EH (cell line): ENCODE results near the gene HSPA12B.

Experiments used
- DNase-seq: peaks from one replicate; pipeline ENCODE4 v3.0.0-alpha.2; 2015; ENCODE audit warnings: low read depth

Gene HSPA12B

DNA sequence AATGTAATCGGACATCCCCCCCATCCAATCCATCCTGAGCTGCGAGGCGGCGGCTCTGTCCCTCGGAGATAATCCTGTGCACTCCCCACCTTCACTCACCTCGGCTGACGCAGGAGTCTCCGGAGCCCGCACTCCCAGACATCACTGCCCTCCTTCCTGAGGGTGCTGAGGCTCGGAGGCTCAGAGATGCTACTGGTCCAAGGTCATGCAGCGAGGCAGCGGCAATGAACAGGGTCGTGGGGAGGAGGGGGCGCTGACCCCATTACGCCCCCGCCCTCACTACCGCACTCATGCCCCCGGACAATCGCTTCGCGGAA is 34.6 kb downstream of the HSPA12B start:
- DNase-seq = peak; percentile 25

DNA sequence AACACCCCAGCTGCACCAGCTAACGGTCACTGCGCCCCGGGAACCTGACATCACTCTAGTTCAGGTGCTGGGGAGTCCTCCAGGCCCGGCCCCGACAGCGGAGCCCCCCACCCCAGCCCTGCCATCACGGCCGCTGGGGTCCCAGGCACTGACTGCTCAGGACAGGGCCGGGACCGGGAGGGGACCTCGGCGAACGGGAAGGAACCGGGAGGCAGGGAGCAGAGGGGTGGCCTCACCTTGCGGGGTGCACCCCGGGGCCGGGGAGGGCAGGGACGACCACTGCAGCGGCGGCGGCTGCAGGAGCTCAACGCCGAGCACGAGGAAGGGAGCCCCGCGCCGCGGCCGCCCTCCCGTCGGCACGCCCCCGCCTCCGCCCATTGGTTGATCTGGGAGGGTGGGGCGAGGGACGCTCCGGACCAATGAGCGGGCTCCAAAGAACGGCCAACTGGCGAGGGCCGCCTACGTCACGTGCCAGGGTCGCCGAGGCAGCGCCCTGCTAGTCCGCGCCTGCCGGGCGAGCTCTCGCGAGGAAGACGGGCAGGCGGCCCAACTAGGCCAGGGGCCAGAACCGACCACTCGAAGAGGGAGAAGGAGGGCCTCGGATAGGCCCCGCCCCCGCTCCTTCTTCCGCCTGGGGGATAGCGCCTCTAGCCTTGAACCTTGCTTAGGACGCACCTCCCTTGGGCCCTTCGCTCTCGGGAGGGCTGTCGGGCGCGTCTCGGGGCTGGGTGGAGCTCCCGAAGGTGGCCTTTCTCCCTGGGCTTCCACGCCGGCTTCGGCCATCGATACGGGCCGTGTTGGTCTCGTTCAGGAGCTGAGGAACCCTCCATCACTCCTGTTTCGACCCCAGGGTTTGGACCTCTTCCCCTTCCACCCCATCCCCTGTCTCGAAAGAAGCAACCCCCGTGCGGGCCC is 35.2 kb downstream of the HSPA12B start, which contains the start of gene ADISSP:
Gene ADISSP (minus strand): TSS at position 327 of the 915 bp plus-strand sequence. CDS start 7,653 bp downstream, outside the sequence.
- DNase-seq = peak; percentile 98

DNA sequence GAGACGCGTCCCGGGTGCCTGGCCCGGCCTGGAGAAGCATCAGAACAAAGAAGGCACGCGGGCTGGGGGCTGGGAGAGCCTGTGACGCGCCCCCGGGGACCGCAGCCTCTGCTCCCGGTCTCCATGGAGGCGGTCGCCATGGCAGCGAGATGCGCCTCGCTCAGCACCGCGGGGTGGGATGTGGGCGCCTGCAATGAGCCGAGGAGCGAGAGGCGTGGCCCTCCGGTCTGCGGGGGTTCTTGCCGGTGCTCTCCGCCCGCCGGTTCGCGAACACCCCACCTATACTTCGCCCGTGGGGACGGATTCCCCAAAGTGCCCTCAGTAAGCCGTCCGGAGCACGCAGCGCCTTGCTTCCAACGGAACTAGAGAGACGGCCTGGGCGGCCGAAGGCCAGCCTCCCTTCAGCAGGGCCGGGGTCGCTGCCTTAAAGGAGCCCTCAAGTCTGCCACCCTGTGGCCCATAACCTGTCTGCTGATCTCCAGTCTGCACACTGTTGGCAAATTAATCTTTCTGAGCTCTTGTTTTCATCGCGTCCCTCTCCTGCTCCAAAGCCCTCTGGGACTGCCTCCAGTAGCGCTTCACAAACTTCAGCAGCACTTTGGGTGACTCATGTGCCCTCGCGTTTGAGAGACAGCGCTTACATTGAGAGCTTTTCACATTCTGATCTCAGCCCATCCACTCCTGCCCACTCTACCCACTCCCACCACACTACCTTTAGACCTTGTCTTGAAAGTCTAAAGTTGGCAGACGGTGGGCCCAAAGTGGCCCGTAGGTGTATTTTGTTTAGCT is 36.1 kb downstream of the HSPA12B start:
- peak; percentile 89 for DNase-seq

DNA sequence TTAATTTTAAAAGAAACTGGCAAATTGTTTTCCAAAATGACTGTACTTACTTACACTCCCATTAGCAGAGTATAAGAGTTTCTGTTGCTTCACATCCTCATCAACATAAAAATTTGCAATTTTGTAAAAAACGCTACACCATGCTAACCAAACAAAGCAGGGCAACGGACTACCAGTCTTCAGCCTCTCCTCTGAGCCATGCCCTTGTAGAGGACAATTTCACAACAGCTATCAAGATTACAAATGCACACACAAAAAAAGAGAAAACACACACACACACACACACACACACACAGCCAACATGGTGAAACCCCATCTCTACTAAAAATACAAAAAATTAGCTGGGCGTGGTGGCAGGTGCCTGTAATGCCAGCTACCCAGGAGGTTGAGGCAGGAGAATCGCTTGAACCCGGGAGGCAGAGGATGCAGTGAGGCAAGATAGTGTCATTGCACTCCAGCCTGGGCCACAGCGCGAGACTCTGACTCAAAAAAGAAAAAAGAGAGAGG is 39.1 kb downstream of the HSPA12B start:
- DNase-seq = no peak

DNA sequence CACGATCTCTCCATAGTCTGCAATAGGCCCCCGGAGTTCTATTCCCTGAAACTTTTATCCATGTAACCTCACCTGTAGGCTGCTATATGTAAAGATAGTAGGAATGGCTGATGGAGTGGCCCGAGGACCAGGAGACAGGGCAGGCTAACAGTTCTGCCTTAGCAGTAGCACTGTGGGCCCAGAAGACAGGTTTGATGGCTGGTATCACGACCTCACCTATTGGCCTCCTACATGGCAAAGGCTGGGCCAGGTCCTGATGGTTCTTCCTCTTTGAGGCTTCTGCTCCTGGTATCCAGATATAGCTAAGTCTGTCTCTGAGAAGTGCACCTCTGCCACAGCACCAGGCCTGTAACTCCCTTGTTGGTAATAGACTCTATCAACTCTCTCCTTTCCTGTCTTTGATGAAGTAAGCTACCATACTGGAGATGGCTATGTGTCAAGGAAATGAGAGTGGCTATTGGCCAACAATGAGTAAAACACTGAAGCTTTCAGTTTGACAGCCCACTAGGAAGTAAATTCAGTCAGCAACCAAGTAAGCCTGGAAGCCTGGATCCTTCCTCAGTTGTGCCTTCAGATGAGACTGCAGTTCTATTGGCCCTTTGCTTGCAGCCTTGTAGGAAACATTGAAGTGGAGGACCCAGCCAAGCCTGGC is 43.1 kb downstream of the HSPA12B start:
- DNase-seq = no peak

DNA sequence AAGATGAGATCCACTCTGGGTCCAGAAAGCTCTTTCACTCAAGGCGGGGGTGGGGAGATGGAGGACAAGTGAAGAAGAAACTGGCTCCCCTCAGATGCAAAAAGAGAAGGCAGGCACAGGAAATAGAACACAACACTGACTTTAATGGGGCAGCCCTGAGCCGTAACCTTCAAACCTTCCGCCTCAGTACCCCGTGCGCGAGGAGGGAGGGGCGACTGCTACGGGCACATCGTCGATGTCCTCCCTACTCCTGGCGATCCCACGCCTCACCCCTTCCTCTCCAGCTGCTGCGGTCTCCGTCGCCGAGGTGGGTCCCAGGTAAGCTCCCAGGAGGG is 44.9 kb downstream of the HSPA12B start:
- DNase-seq = no peak

DNA sequence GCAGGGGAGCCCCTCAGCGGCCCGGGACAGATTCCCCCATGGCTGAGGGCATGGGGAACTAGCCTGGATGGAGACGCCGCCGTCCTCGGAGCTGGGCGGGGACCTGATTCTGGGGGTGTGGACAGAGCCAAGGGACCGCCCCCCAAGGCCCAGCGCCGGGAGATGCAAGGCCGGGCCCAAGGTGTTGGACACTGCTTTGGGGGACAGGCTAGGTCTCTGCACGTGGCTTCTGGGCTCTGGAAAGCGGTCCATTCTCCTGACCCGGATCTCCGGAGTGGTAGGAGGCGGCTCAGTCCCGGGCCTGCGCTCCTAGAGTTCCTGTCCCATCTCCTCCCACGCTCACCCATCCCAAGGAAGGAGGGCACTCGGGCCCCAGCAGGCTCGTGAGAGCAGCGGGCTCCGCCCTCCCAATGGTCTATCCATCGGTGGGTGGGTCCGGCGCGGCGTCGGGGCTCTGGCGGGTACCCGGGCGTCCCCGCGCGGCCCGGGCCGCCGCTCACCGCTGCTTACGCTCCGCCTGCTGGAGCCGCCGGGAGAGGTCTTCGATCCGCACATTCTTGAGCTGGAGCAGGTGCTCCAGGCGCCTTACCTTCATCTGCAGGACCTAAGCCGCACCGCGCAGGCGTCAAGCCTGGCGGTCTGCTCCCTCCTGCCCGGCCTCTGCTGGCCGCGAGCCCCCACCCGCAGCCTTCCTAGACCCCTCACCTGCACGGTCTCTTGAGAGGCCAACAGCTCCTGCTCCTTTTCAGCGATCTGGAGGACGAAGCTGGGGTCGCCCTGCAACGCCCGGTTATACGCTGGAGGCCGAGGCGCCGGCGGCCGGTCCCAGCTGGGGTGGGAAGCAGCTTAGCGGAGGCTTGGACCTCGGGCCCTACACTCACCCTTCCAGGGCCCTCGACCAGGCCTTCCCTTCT is 45.5 kb downstream of the HSPA12B start:
- peak; percentile 64 for DNase-seq

DNA sequence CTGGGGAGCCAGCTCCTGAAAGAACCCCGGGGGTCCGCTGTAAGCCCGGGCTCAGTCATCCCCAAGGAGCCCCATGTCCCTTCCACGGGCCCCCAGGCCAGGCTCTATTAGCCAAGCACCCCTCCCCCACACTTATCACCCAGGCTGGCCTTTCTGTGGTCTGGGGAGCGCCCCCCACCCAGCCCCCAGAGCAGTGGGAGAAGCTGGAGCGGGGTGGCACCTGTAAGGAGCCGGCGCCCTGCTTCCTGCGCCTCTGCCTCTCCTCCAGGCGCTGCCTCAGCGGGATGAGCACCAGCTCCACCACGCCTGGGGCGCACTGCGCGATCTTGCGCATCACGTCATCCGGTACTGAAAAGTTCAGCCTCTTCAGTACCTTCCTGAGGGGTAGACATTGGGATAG is 46.5 kb downstream of the HSPA12B start:
- DNase-seq = no peak

DNA sequence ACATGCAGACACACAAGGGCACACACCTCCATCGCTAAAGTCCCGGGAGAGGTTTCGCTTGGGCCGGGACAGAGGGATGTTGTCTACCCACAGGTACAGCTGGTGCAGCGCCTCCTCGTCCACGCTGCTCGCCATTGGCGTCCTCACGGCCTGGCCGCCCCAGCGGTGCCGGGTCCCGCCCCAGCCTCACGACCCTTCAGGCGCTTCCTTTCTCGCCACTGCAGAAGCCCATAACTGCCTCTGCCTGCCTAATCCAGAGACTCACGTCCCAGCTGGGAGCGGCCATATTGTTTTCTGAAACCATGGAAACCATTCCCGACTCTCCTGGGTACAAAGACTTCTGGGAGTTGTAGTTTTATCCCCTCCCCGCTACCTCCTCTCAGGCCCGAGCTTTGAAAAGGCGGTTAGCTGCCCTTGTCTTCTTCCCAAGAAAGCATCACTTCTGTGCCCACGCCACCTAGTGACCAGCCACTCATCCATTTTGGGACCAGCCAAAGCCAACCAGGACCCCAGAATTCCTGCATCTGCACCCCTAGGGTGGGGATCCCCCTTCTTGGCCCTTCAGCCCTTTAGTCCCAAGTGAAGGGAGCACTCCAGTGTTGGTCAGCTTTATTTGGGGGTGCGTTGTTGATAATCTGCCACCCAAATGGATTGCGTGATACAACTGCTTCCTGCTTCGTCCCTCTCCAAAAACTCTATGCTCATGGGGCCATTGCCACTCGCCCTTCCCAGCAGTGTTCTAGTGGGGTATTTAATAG is 48.8 kb downstream of the HSPA12B start, which contains the start of gene SPEF1:
Gene SPEF1 (minus strand): TSS at position 296 of the 758 bp plus-strand sequence. CDS start 161 bp downstream, at position 135.
- DNase-seq = peak; percentile 98

DNA sequence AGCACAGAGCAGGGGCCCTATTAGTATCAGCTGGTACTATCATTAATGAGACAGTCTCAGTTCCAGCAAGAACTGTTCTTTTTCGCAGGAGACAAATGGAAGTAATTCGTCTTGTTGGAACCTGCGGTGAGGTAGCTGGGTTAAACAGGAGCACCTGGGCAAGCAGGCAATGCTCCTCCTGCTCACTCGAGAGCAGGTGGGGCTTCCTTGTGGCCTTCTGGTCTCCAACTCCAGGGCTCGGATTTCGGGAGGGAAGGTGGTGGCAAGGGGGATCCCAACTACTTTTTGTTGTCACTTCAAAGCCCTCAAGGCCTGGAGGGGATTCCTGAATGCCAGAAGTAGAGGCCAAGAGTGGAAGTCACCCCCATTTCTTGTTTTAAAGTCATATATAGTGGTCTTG is 50.1 kb downstream of the HSPA12B start:
- no peak for DNase-seq

DNA sequence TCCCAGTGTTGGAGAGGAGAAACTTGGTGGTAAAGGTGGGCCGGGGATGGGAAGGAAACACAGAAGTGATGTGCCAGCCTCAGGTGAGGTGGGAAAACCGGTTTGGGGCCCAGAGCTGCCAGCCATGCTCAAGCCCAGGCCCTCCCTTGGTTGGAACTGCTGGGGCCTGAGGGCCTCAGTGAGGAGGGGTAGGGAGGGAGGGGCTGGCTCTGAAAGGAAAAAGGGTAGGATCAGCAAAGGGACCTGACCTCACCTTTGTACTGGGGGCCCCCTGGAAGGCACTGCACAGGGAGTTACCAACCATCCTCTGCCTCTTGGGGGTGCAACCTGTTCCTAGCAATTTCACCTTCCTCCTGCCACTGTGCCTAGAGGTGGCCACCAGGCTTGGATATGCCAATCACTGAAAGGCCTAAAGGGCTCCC is 50.6 kb downstream of the HSPA12B start:
- no peak for DNase-seq

DNA sequence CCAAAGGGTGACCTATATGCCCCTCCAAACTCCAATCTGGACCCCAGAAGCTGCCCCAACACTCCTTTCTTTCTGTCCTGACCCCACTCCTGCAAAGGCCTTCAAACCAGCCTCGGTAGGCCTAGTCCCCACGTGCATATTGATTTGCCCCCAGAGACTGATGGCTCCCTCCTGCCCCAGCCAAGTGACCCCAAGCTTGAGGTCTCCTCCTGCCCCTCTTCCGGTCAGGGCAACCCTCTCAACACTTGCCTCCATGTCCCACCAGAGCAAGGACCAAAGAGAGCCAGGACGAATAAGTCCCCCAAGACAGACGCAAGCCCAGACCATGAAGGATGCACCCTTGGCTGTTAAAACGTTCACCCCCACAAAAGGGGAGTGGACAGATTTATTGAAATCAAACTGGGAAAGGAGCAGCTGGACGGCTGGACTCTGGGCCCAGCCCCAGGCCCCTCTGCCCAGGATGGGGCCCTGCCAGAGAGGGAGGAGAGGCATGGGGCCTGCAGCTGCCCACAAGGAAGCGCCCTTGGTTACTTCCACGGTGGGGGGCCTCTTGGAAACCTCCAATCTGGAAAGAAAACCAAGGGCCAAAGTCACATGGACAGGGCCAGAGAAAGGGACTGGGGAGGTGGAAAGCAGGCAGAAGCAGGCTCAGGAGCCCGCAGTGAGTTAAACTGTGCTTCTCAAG is 51.2 kb downstream of the HSPA12B start:
- DNase-seq = no peak

DNA sequence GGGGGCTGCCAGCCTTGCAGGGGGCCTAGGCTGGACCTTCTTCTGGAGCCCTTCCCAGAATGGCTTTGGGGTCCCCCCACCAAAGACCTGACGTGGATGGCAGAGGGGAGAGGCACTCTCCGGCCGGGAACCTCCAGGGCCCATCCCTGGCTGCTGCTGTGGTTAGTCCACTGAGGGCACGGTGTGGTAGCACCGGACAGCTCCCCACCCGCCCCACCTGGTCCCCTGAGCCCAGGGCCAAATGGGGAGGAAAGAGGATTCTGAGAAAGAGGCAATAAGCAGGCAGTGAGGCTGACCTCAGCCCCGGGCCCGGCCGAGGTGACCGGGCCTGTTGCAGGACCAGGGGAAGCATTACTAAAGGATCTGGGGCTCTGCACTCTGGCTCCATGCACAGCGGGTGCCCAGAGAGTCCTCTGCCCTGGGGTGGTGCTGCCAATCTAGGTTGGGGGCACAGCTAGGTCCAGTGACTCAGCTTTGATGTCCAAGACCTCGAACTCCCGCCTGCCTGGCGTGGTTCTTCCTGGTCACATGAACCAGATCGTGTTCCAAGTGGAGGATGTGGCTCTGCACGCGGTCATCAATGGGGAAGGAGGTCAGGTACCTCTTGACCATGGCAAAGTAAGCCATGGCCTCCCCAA is 51.9 kb downstream of the HSPA12B start:
- DNase-seq = no peak

DNA sequence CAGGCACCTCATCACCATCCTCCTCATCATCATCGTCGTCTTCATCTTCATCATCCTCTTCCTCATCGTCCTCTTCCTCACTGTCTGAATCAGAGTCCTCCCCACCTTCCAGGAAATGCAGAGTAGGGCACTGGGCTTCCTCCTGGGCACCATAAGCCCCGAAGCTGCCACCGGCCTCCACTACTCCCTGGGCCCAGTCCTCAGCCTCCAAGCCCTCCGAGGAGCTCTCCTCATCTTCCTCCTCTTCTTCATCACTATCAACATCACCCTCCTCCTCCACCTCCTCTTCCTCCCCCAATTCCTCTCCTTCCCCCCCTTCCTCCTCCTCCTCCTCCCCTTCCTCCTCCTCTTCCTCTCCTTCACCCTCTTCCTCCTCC is 52.4 kb downstream of the HSPA12B start:
- no peak for DNase-seq

DNA sequence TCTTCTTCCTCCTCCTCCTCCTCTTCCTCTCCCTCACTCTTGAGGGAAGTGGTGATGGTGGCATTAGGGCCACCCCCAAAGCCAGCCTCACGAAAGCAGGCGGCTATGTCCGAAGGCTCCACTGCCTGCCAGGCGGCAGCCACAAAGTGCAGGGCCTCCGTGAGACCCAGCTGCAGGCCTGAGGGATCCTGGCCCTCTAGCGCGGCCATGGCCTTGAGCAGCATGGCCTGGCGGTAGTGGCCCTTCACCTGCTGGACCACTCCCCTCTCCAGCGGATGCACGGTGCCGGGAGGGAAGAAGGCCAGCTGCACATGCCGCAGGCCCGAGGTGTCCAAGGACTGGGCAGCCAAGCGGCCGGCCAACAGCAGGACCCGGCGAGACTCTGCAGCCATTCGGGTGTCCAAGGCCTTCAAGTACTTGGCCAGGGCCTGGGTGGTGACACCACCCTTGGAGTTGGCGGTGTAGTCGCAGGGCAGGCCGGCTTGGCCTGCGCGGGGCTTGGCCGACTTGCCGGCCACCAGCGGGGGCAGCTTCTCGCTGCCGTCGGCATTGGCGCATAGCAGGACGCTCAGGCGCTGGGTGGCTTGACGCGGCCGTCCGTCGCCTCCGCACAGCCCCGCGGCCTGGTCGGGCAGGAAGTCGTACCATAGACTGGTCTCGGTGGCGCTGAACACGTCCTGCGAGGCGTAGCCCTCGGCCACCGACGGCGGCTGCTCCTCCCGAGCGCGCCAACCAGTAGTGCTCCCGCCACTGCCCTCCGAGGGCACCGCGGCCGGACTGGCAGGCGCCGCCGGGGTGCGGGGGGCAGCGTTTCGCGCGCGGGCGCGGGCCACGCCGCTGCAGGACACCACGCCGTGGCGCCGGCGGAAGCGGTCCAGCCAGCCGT is 53.0 kb downstream of the HSPA12B start:
- DNase-seq = peak; percentile 46

DNA sequence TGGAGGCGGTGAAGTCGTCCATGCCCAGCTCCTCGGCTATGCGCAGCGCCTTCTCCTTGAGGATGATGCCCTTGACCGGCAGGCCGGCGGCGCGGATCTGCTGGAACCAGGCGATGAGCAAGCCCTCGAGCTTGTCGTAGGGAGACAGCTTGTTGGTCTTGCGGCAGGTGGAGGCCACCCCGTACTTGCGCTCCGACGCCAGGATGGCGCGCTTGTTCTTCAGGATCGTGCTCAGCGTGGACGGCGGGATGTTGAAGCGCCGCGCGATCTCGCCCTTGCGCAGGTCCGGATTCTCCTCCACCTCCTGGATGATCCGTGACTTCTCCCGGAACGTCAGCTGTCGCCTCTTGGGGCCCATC is 53.6 kb downstream of the HSPA12B start:
- DNase-seq = peak; percentile 64

DNA sequence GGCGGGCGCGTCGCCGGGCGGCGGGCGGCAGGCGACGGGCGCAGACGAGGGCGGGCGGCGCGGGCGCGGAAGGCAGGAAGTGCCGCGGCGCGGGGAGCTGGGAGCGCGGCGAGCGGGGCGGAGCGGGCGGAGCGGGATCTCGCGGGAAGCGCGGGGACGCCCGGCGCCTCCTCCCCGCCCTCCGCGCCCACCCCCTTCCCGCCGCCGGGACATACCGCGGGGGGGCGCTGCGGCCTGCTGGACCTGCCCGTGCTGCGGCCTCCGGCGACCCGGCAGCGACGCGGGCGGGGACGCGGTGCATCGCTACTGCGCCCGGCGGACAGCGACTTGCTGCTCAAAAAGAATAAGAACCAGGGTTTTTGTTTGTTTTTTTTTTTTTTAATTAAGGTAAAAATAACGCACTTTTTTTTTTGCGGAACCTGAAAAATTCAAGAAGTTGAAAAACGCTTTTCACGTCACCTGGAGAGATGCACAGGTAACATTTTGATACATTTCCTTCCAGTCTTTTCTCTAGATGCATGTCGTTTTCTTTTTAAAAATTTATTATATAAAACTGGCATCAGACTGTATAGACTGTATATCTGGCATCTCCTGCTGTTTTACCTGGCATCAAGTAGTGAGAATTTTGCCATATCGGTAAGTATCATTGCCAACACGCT is 54.3 kb downstream of the HSPA12B start, which contains the start of gene CENPB:
Gene CENPB (minus strand): TSS at position 76 of the 659 bp plus-strand sequence. CDS start 257 bp downstream, outside the sequence.
- peak; percentile 86 for DNase-seq
